Stimulated activated naive CD8-positive, alpha-beta T cell treated with anti-CD3 and anti-CD28 coated beads, Interleukin-15, amount 100 ng/mL, for 72 hours (primary cell): Measurements from ENCODE around the gene FKBP7.
"Not testable (repeated sequence)": the region's sequence is repeated elsewhere in the genome, so short reads cannot be mapped to it uniquely, and the experiment has no call there.

ENCODE experiments used
- ATAC-seq: fragments of 150-1000 bp; cut with Tn5 transposase; 2 replicates; pipeline ENCODE4 v1.10.0; 2021; ENCODE audit warnings: mild to moderate bottlenecking, moderate library complexity
- DNase-seq, 2 donors: peaks; one replicate each; pipeline ENCODE4 v3.0.0; 2021 to 2022
- H3K27ac Mint-ChIP-seq, 2 donors: one replicate each; pipeline ENCODE4 v1.8.0; 2022; ENCODE audit warnings: mild to moderate bottlenecking in 2 of 2, mixed read lengths in 2 of 2, moderate library complexity in 2 of 2
- H3K27me3 Mint-ChIP-seq: one replicate; pipeline ENCODE4 v1.8.0; 2022; ENCODE audit warnings: mixed read lengths
- H3K4me1 Mint-ChIP-seq: one replicate; pipeline ENCODE4 v1.8.0; 2022; ENCODE audit warnings: mild to moderate bottlenecking, mixed read lengths
- H3K4me3 Mint-ChIP-seq, 2 donors: one replicate each; pipeline ENCODE4 v1.8.0; 2022; ENCODE audit warnings: mild to moderate bottlenecking in 2 of 2, mixed read lengths in 2 of 2, moderate library complexity in 1 of 2
- H3K9me3 Mint-ChIP-seq, 2 donors: one replicate each; pipeline ENCODE4 v1.8.0; 2022; ENCODE audit warnings: mixed read lengths in 2 of 2

The FKBP7 gene, protein sequence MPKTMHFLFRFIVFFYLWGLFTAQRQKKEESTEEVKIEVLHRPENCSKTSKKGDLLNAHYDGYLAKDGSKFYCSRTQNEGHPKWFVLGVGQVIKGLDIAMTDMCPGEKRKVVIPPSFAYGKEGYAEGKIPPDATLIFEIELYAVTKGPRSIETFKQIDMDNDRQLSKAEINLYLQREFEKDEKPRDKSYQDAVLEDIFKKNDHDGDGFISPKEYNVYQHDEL

DNA sequence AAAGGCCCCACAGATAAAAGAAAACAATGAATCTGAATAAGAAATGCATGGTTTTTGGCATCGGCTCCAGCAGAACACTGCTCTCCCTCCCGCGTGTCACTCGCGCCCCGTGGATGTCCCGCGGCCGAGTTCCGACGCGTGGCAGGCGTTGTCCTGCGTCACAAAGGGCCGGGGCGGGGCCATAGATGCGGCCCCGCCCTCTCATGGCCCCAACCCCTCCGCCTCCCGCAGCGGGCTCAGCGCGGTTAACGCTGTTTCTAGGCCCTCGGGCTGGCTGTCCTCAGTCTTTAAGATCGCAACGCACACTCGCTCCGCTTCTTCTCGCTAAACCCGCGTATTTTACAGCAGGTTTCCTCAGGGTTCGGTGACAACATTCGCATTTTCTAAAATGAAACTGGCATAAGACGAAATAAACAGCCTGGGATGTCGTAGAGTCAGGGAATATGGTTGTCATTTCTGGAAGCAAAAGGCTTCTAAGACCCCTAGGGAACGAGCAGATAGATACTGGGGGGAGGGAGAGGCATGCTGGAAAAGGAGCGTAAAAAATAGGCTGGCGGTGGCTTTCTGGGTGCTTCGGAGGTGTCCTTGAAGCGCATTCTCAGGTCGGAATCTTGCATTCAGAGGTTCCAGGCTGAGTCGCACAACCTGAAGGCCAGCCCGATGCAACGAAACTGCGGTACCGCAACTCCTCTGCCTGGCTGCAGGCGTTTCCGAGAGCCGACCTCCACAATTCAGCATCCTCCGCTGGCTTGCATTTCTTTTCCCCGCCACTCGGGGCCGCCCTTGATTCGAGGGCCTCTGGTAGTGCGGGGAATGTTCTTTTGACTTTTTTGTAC, at the start of gene FKBP7:
Gene FKBP7 (minus strand): TSS at position 162 of the 836 bp plus-strand sequence. CDS start 101 bp downstream, at position 61.
- no peaks in the 10 kb centered on the region for H3K9me3 Mint-ChIP-seq
- H3K4me1 Mint-ChIP-seq = peaks cover 37% of the 10 kb centered on the region
- H3K27me3 Mint-ChIP-seq = no peaks in the 10 kb centered on the region
- DNase-seq (peak; percentile 75 to 81), ATAC-seq (peak; percentile 76)
- peak within 1 kb of the TSS; percentile 95 to 99 for H3K4me3 Mint-ChIP-seq
- H3K27ac Mint-ChIP-seq = peak within 1 kb of the TSS; percentile 95 to 97

DNA sequence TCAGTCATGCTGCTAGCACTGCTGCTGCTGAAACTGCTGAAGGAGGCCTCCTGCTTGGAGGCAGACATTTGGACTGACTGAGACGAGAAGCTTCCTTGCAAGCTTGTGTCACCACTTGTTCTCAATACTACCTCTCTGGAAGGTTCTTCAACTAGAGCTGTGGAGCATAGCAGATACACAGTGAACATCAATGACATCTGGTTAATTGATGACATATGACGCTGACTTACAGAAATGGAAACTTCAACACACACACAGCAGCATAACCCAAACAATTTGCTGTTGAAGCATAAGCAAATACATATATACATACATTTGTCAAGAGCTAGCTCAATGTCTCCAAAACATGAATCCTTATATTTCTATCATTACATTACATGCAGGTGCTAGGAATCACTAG, 49.2 kb upstream of the FKBP7 start:
- no peak overlapping the region for H3K27ac Mint-ChIP-seq
- H3K27me3 Mint-ChIP-seq = no peaks in the 10 kb centered on the region
- peaks cover 62% of the 10 kb centered on the region for H3K4me1 Mint-ChIP-seq
- peaks cover 0 to 8% of the 10 kb centered on the region in 2 donors for H3K9me3 Mint-ChIP-seq
- H3K4me3 Mint-ChIP-seq = no peak overlapping the region
- ATAC-seq = no peak
- no peak for DNase-seq

- DNase-seq (no peak), ATAC-seq (no peak)
- Mint-ChIP-seq H3K4me3 (no peak overlapping the region), H3K4me1 (peaks cover 61% of the 10 kb centered on the region), H3K27me3 (no peaks in the 10 kb centered on the region), H3K27ac (no peak overlapping the region), H3K9me3 (peaks cover 0 to 5% of the 10 kb centered on the region in 2 donors)
Measured at GRCh38 chr2:178526256-178526655, 47.9 kb upstream of the FKBP7 start.

DNA sequence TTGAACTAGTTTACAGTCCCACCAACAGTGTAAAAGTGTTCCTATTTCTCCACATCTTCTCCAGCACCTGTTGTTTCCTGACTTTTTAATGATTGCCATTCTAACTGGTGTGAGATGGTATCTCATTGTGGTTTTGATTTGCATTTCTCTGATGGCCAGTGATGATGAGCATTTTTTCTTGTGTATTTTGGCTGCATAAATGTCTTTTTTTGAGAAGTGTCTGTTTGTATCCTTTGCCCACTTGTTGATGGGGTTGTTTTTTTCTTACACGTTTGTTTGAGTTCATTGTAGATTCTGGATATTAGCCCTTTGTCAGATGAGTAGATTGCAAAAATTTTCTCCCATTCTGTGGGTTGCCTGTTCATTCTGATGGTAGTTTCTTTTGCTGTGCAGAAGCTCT, 47.1 kb upstream of the FKBP7 start:
- ATAC-seq, H3K27me3 Mint-ChIP-seq, H3K9me3 Mint-ChIP-seq, H3K4me3 Mint-ChIP-seq, H3K27ac Mint-ChIP-seq, DNase-seq: not testable (repeated sequence)
- H3K4me1 Mint-ChIP-seq = peaks cover 56% of the 10 kb centered on the region

GRCh38 chr2:178525010-178525409, 46.6 kb upstream of the FKBP7 start:
- ATAC-seq, H3K9me3 Mint-ChIP-seq, H3K4me3 Mint-ChIP-seq, DNase-seq, H3K27ac Mint-ChIP-seq, H3K27me3 Mint-ChIP-seq: not testable (repeated sequence)
- H3K4me1 Mint-ChIP-seq = peaks cover 52% of the 10 kb centered on the region

DNA sequence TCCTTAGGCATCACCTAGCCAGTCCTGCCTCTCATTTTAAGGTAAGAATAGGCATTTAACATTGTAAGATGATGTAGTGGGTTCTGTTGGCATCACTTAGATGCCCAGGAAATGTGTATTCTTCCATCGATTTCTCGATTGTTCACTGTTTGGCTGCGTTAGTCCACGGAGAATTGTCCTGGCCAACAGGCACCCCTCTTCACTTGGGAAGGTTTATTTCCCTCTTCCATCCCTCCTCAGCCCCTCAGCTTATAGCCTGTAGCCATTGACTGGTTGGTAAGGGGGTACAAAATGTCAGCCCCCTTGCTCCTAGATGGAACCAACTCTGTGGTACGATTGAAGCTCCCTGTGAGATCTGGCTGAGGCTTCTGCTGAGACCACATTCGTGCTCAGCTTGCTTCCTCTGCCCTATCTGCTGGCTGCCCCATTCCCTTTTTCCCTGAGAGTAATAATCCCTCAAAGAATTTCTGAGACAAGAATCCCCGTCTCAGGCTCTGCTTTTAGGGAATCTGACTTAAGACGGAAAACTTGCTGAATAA, 45.3 kb upstream of the FKBP7 start:
- H3K9me3 Mint-ChIP-seq = peaks cover 0 to 5% of the 10 kb centered on the region in 2 donors
- no peaks in the 10 kb centered on the region for H3K27me3 Mint-ChIP-seq
- ATAC-seq = peak; percentile 16
- no peak for DNase-seq
- H3K4me3 Mint-ChIP-seq = peak overlapping the region; percentile 92 to 96
- peaks cover 46% of the 10 kb centered on the region for H3K4me1 Mint-ChIP-seq
- peak overlapping the region; percentile 88 to 96 for H3K27ac Mint-ChIP-seq

DNA sequence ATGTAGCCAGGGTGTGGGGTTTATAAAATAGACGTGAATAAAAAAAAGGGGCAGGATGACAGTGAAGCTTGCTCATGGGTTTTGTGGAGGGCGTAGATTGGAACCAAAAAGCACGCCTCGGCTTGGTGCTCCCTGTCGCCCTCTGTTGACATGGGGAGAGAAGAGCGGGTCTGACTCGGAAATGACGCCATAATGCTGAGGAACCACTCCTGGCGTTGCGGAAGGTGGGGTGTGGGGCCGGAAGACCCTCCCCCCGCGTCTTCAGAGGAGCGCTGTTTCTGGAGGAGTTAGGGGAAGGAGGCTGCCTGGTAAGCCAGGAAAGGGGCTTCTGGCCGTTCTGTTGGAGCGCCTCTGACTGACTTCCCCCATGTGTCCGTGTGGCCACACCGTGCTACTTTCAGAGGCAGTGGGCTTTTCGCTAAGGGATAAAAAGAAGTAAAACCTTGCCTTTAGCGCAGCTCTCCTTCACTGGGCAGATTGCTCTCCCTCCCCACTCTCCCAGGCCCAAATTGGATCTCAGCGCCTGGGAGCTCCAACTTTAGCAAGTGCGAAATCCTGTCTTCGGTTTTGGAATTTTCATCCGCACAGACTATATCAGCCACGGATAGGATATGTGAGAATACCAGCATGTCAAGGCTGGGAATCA, 44.7 kb upstream of the FKBP7 start:
- H3K27ac Mint-ChIP-seq = peak overlapping the region; percentile 77 to 88

DNA sequence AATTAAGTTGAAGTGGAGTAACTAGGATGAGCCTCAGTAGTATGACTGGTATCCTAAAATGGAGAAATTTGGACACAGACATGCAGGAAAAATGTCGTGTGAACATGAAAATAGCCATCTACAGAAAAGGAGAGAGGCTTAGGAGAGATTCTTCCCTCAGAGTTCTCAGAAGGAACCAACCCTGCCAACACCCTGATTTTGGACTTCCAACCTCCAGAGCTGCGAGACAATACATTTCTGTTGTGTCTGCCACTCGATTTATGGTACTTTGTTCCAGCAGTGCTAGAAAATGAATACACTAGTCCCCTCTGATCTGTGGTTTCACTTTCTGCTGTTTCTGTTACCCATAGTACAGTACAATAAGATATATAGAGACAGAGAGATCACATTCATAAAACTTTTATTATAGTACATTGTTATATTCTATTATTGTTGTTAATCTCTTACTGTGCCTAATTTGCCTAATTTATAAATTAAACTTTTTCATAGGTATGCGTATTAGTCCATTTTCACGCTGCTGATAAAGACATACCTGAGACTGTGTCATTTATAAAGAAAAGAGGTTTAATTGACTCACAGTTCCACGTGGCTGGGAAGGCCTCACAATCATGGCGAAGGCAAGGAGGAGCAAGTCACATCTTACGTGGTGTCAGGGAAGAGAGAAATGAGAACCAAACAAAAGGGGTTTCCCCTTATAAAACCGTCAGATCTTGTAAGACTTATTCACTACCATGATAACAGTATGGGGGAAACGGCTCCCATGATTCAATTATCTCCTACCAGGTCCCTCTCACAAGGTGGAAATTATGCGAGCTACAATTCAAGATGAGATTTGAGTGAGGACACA, 43.1 kb upstream of the FKBP7 start:
- ATAC-seq (peak; percentile 41), DNase-seq (peak in 1 of 2 donors; percentile 16)
- Mint-ChIP-seq H3K9me3 (peaks cover 0 to 5% of the 10 kb centered on the region in 2 donors), H3K27me3 (no peaks in the 10 kb centered on the region), H3K27ac (peak overlapping the region in 1 of 2 donors; percentile 46), H3K4me1 (peaks cover 35% of the 10 kb centered on the region), H3K4me3 (peak overlapping the region in 1 of 2 donors; percentile 33)

More for the DNA sequence above, 44.7 kb upstream of the FKBP7 start:
- peak; percentile 78 to 87 for DNase-seq
- peak; percentile 94 for ATAC-seq
- H3K27me3 Mint-ChIP-seq = no peaks in the 10 kb centered on the region
- H3K4me1 Mint-ChIP-seq = peaks cover 43% of the 10 kb centered on the region
- H3K9me3 Mint-ChIP-seq = peaks cover 0 to 5% of the 10 kb centered on the region in 2 donors
- H3K4me3 Mint-ChIP-seq = peak overlapping the region; percentile 92 to 96

DNA sequence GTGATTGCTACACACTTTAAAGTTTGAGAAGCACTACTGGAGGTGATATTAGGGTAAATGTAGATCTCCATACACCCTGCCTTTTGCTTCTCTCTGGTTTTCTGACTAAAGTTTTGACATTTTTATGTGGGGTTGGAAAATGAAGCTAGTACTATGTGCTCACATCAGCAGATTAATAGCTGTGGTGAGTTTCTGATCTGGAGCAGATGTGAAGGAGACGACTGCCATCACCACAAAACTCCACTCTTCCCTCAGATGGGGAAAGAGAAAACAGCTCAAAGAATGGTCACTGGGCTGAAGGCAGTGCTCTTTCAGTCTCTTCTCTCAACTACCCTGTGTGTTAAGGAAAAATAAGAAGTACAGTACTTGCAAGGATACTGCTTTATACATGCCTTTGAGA, 39.1 kb upstream of the FKBP7 start:
- peaks cover 0 to 5% of the 10 kb centered on the region in 2 donors for H3K9me3 Mint-ChIP-seq
- no peak overlapping the region for H3K27ac Mint-ChIP-seq
- H3K4me1 Mint-ChIP-seq = peaks cover 30% of the 10 kb centered on the region
- ATAC-seq = no peak
- no peaks in the 10 kb centered on the region for H3K27me3 Mint-ChIP-seq
- DNase-seq = no peak
- no peak overlapping the region for H3K4me3 Mint-ChIP-seq

DNA sequence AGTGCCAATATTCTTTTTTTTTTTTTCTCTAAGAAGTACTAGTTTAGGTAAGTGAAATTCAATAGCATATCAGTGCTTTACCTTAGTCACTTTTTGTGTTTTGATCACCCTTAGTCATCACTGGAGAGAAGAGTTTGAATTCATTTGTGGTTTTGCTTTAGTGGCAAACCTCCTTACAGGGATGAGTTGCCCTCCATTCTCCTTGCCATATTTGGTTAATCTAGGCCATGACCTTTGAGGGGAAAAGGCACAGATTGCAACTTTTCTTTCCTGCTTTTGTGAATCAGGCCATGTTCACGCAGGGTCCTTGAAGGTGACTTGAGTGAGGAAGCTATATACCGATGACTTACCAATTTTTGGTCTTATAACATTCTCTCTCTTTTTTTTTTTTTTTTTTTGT, 36.3 kb upstream of the FKBP7 start:
- Mint-ChIP-seq H3K27ac (peak overlapping the region in 1 of 2 donors; percentile 46), H3K4me1 (peaks cover 21% of the 10 kb centered on the region), H3K4me3 (peak overlapping the region; percentile 53), H3K27me3 (no peaks in the 10 kb centered on the region), H3K9me3 (no peaks in the 10 kb centered on the region)
- DNase-seq = peak; percentile 15 to 50
- peak; percentile 98 for ATAC-seq

GRCh38 chr2:178513876-178514275, 35.5 kb upstream of the FKBP7 start:
- Mint-ChIP-seq H3K27ac (no peak overlapping the region), H3K4me1 (peaks cover 21% of the 10 kb centered on the region), H3K27me3 (no peaks in the 10 kb centered on the region), H3K9me3 (no peaks in the 10 kb centered on the region), H3K4me3 (no peak overlapping the region)
- no peak for DNase-seq
- no peak for ATAC-seq

- Mint-ChIP-seq H3K4me3 (no peak overlapping the region), H3K4me1 (peaks cover 31% of the 10 kb centered on the region), H3K27ac (no peak overlapping the region), H3K27me3 (no peaks in the 10 kb centered on the region), H3K9me3 (no peaks in the 10 kb centered on the region)
- no peak for DNase-seq
- ATAC-seq = no peak
Measured at GRCh38 chr2:178512484-178512883, 34.1 kb upstream of the FKBP7 start.

GRCh38 chr2:178510384-178510783, 32.0 kb upstream of the FKBP7 start:
- Mint-ChIP-seq H3K9me3 (no peaks in the 10 kb centered on the region), H3K27me3 (no peaks in the 10 kb centered on the region), H3K4me3 (no peak overlapping the region), H3K4me1 (peaks cover 37% of the 10 kb centered on the region), H3K27ac (no peak overlapping the region)
- no peak for ATAC-seq
- DNase-seq = no peak

DNA sequence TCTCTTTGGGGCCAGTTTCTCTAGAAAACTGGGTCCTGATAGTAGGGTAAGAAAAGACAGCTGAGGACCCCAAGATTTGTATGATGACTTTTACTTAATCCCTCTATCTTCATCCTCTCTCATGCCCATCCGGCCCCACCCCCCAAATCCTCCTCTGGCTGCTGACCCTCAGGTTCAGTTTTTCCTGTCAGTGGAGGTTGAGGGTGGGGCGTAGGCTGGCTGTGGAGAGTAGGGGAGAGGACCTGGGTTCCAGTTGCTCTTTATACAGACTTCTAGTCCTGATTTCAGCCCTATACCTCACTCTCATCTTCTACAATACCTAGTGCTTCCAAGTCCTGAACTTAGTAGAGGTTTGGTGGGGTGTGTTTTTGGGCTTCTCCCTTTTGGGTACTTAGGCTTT, 30.2 kb upstream of the FKBP7 start:
- Mint-ChIP-seq H3K4me1 (peaks cover 22% of the 10 kb centered on the region), H3K9me3 (no peaks in the 10 kb centered on the region), H3K27ac (no peak overlapping the region), H3K27me3 (no peaks in the 10 kb centered on the region), H3K4me3 (no peak overlapping the region)
- DNase-seq = no peak
- ATAC-seq = no peak

DNA sequence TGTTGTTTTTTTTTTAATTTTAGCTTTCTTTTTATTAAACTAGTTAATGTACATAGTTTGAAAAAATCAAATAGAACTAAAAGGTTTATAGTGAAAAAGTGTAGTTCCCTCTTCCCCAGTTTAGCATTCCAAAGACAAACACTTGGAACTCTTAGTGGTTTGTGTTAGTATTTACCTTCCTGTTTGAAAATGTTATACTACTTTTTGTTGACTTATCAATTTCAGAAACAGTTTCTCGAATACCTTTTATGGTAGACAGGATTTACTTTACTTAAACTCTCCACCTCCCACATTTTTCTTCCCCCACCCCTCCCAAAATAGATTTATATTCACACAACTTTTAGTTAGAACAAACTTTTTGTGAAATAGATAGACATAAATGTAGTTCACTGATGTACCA, 28.5 kb upstream of the FKBP7 start:
- ATAC-seq = no peak
- DNase-seq = no peak
- Mint-ChIP-seq H3K9me3 (no peaks in the 10 kb centered on the region), H3K27ac (peak overlapping the region in 1 of 2 donors; percentile 33), H3K27me3 (no peaks in the 10 kb centered on the region), H3K4me1 (peaks cover 17% of the 10 kb centered on the region), H3K4me3 (no peak overlapping the region)
